M059J (cell line): Measurements from ENCODE around the gene PDZD4. TPM values are rescaled to one million over a fixed set of nuclear protein-coding genes. Genes with fewer than 3 reads are reported as not detected.

Experiments used
- DNase-seq: peaks from one replicate; pipeline ENCODE4 v3.0.0-alpha.2; 2012; ENCODE audit warnings: low read depth
- total RNA-seq: library from RNA; depleted of rRNA; stranded (reverse); fragments of >200 nt; shearing (Covaris generic); gene quantifications from 2 replicates; pipeline ENCODE4 v1.2.3, GENCODE V29; 2014

The PDZD4 gene
- total RNA-seq, 1 experiment from 2014 or later = 2.7 TPM

DNA sequence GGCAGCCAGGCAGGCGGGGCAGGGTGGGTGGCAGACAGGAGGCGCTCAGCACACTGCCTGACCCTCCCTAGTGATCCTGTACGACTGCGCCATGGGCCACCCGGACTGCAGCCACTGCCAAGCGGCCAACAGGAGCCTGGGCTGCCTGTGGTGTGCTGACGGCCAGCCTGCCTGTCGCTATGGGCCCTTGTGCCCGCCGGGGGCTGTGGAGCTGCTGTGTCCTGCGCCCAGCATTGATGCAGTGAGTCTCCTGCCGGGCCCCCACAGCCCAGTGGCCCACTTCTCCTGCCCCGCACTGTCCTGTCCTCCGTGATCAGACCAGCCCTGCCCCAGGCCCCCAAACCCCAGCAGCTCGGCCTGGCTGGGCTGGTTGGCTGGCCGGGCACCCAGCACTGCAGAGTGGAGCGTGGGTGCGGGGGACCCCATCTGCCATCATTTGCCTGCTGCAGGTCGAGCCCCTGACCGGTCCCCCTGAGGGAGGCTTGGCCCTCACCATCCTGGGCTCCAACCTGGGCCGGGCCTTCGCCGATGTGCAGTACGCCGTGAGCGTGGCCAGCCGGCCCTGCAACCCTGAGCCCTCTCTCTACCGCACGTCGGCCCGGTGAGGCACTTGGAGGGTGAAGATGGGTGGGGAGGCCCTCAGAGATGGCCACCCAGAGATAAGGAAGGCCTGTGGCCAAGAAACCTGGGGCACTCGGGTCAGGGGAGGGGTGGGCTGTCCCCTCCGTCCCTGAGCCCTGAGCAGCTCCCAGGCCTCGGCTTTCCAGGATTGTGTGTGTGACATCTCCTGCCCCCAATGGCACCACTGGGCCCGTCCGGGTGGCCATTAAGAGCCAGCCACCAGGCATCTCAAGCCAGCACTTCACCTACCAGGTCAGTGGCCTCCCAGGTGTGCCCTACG, 58.7 kb downstream of the PDZD4 start:
- no peak for DNase-seq

DNA sequence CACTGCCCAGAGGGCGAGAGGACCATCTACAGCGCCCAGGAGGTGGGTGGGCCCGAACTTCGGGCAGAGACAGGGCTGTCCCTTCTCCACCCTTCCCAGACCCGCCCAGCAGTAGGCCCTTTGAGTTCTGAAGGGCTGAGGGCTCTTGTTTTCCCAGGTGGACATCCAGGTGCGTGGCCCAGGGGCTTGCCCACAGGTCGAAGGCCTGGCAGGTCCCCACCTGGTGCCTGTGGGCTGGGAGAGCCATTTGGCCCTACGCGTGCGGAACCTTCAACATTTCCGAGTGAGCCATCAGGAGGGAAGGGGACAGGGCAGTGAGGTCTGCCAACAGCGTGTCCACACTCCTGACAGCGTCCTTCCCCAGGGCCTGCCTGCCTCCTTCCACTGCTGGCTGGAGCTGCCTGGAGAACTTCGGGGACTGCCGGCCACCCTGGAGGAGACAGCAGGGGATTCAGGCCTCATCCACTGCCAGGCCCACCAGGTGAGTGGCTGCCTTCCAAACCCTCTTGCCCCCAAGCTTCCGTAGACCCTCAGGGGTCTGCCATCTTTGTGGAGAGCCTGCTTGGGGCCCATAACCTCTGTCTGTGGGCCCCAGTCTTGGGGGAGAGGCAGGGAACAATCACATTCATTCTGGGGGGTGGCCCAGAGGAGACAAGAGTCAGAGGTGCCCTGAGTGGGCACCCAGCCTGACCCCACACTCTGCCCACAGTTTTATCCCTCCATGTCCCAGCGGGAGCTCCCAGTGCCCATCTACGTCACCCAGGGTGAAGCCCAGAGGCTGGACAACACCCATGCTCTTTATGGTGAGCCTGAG, 59.5 kb downstream of the PDZD4 start:
- no peak for DNase-seq

DNA sequence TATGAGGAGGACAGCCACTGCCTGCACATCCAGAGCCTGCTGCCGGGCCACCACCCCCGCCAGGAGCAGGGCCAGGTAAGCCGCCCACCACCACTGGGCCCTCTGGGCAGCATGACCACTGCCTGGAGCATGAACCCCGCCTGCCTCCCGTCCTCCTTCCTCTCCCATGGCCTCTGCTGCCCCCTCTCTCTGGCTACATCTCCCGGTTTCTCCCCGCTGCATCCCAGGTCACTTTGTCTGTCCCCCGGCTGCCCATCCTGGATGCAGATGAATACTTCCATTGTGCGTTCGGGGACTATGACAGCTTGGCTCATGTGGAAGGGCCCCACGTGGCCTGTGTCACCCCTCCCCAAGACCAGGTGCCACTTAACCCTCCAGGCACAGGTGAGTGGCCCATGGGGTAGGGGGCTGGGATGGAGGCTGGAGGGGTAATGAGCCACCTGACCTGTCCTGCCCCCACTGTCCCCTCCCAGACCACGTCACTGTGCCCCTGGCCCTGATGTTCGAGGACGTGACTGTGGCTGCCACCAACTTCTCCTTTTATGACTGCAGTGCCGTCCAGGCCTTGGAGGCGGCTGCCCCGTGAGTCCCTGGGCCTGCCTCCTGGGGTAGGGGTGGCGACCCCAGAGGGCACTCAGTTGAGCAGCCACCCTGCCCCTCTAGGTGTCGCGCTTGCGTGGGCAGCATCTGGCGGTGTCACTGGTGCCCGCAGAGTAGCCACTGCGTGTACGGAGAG, 60.3 kb downstream of the PDZD4 start:
- DNase-seq = no peak

DNA sequence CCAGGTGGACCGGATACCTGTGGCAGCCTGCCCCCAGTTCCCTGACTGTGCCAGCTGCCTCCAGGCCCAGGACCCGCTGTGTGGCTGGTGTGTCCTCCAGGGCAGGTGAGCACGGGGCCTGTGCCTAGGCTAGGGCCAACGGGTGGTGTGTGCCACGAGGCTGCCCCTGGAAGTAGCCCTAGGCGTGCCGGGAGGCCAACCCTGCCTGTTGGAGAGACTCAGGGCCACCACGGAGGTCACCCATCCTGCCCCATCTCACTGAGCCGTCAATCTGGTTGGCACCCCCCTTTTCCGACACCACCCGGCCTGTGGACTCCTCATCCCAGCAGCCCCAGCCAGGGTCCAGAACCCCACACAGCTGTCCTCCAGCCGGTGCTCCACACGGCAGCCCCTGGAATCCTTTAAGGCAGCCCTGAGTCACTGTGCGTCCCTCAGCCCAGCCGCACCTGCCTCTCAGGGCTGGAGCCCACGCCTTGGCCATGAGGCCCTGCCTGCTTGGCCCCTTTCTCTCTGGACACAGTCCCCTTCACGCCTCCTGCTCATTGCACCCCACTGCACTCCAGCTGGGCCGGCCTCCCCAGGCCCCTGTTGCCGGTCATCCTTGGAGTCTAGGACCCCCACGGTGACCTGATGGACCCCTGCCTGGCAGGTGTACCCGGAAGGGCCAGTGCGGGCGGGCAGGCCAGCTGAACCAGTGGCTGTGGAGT, 61.0 kb downstream of the PDZD4 start:
- DNase-seq = no peak

DNA sequence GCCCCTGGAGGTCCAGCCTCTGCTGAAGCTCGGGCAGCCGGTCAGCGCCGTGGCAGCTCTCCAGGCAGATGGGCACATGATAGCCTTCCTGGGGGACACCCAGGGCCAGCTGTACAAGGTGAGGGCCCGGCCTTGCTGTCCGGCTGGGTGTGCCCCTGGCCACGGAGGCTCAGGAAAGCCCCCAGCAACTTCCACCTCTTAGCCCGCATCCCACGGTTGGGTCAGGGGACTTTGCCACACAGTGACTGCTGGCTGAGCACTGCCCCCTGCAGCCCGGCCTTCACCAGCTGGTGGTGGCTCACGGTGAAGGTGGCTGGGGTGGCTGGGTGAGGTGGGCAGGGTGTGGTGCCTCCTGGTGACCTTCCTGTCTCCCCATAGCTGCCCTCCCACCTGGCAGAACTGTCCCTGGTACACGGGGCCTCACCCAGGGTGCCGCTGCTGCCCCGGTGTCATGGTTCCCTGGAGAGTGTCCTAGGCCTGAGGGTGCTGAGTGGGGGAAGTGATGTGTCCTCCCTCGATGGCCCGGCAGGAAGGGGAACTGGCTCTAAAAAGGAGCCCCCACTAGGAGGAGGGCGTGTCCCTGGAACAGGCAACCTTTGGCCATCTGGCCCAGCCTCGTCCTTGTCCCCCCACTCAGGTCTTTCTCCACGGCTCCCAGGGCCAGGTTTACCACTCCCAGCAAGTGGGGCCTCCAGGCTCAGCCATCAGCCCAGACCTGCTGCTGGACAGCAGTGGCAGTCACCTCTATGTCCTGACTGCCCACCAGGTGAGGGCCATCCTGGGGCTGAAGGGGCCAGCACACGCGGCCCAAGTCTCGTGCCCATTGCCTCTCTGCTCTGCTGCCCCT, 61.8 kb downstream of the PDZD4 start:
- no peak for DNase-seq

DNA sequence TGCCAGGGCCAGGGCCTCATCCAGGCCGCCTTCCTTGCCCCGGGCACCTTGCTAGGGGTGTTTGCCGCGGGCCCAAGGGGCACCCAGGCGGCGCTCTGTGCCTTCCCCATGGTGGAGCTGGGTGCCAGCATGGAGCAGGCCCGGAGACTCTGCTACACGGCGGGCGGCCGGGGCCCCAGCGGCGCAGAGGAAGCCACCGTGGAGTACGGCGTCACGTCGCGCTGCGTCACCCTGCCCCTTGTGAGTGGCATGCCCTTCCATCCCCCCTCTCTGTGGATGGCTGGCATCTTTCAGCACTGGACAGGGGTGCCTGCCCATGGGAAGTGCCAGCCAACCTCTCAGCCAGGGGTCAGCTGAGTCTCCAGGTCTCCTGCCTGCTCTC, 62.7 kb downstream of the PDZD4 start:
- DNase-seq = no peak

DNA sequence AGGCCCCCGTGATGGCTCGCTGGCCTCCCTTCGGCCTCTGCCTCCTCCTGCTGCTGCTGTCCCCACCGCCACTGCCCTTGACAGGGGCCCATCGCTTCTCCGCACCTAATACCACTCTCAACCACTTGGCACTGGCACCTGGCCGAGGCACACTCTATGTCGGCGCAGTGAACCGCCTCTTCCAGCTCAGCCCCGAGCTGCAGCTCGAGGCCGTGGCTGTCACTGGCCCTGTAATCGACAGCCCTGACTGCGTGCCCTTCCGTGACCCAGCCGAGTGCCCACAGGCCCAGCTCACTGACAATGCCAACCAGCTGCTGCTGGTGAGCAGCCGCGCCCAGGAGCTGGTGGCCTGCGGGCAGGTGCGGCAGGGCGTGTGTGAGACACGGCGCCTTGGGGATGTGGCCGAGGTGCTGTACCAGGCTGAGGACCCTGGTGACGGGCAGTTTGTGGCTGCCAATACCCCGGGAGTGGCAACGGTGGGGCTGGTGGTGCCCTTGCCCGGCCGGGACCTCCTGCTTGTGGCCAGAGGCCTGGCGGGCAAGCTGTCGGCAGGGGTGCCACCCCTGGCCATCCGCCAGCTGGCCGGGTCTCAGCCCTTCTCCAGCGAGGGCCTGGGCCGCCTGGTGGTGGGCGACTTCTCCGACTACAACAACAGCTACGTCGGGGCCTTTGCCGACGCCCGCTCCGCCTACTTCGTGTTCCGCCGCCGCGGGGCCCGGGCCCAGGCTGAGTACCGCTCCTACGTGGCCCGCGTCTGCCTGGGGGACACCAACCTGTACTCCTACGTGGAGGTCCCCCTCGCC, 63.3 kb downstream of the PDZD4 start:
- DNase-seq = no peak

DNA sequence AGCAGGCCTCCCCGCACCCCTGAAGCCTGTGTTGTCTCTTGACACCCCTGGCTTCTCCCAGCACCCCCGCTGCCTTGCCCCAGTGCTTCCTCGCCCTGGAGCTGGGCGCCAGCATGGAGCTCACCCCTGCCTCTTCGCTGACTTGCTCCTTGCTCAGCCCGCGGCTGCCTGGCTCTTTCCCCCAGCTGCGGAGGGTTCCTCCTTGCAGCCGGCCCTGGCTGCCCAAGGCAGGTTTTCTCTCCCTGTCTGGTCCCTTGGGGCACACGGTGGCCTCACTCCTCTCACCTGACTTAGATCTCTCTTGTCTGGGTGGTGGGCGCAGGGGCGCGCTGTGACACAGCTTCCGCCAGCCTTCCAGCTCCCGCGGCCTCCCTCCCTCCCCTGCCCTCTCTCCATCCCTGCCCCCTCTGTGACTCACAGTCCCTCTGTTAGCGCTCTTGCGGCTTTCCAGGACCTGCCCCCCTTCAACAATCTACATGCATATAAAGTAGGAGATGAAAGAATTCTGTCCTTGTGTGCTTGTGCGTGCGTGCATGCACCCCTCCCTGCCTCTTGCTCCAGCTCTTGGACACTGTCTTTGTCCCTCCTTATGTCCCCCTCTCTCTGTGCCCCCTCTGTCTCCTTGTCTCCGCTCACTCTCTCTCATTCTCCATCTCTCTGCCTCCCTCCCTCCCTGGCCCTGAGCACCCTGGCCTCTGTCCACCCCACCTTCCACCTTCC, 64.1 kb downstream of the PDZD4 start:
- peak; percentile 75 for DNase-seq

DNA sequence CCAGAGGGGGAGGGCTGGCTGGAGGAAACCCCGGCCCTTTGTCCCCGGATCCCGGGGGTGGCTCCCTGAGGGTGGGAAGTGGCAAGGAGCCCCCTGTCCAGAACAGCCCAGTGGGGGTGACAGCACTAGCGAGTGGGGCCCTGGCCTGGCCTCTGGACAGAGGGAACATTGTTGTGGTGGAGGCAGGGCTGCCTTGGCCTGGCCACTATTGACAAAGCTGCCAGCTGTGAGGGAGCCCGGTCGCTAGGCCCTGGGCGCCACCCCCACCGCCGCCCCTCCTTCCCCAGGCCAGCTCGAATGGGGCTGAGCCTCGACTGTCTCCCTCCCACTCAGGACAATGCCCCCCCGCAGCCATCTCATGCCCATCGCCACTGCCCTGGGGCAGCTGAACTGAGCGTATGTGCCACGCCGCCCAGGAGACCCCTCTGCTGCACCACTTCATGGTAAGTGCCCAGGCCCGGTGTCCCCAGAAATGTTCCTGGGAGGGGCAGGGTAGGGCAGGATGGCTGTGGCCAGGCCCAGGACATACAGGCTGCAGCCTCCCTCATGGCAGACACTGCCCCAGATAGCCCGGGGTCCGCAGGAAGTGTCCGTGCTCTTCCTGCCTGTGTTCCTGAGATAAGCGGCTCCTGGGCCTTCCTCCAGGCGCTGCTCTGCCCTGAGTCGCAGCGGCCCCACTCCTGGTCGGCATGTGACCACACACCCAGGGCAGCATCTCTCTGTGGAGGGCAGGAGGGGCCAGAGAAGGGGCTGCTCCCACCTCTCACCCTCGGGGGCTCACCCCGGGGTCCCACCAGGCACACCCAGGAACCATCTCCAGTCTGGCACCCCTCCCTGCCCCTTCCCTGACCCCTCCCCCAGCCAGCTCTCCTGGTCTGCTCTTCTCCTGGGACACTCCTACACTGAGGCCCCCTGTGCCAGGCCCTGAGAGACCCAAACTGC, 64.9 kb downstream of the PDZD4 start:
- no peak for DNase-seq

DNA sequence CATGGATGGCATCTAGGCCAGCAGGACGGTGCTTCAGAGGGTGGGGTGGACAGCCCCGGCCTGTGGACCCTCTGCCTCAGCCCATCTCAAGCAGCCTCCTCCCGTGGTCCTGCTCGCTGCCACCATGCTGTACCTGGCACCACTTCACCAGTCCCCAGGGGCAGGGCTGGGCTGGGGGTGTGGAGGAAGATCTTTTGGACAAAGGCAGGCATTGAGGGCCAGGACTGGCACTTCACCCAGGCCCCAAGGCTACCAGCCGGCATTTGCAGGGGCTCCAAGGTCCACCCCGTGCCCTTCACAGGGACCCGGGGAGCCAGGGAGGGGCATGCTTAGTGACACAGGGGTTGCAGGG, 65.6 kb downstream of the PDZD4 start:
- DNase-seq = no peak

DNA sequence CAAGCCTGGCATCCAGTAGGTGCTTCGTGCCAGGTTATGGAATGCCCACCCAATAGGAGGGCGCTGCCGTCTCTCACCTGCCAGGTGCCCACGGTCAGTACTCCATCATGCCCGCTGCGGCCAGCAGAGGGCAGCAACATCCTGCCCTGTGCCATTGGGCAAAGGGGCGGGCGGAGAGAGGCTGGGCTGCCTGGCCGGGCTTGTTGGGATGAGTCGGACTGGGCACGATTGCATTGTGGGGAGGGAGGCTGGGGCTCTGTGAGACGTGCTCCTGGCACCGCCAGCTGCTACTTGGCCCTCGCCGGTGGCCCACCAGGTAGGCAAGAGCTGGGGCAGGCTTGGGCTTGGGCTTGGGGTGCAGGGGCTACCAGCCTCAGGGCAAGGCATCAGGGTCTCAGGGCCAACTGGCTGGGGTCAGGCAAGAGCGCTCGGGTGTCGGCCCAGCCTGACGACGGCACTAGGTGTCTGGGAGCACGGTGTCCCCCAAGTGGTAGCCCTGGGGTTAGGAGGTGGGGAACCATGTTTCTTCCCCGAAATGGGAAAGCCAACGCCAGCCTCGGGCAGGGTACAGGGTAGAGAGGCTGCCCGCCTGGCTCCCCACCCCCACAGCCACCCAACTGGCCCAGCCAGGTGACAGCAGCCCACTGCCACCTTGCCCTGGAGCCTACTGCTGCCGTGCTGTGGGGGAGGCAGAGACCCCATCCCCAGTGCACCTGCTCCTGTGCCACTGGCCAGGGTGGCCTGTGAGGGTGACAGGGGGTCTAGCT, 66.2 kb downstream of the PDZD4 start, which contains the start of gene PLXNB3:
PLXNB3 (plus strand) TSS at position 261 of the 767 bp plus-strand sequence. CDS start 1,287 bp downstream, outside the sequence.
- DNase-seq = peak; percentile 84

DNA sequence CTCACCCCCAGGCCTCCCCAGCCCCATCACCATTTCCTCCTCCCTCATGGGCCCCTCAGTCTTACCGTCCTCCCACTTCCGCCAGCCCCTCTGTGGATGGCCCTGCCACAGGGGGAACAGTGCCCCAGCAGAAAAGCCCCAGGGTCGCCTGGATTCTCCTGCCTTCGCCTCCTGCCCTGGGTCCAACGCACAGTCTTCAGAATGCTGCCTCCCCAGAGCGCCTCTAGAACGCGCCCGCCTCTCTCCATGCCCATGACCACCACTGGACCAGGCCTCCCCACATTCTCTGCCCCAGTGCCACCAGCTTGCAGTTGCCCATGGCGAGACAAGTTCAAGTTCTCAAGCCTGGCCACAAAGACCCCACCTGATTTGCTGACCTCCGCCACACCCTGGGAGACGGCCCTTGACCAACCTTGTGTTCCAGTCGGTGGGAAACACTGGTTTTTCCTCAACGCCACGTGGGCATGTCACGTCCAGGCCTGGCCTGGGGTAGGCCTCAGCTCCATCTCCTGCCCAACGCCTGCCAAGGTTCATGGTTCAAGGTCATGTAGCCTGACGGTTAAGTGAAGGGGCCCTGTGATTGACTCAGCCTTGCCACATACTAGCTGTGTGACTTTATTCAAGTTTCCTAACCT, 66.9 kb downstream of the PDZD4 start:
- no peak for DNase-seq

DNA sequence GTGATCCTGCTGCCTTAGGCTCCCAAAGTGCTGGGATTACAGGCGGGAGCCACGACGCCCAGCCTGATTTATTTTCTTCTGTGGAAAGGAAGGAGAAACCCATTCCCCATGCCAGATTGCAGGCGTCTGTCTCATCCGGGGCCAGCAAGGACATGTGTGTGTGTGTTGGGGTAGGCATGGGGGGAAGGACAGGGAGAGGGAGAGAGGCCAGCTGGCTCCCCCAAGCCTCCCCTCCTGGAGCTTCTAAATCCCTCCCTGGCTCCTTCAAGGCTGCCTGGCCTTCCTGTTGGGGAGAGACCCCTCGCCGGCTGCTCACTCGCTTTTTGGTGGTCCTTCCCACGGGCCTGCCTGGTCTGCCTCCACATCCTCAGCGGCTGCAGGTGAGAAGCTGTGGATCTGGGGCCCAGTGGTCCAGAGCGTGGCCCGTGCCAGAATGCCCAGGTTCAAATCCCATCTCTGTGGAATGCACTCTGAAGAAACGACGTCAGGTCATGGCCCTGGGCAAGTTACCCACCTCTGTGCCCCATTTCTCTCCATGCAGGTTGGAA, 67.6 kb downstream of the PDZD4 start:
- DNase-seq = no peak

DNA sequence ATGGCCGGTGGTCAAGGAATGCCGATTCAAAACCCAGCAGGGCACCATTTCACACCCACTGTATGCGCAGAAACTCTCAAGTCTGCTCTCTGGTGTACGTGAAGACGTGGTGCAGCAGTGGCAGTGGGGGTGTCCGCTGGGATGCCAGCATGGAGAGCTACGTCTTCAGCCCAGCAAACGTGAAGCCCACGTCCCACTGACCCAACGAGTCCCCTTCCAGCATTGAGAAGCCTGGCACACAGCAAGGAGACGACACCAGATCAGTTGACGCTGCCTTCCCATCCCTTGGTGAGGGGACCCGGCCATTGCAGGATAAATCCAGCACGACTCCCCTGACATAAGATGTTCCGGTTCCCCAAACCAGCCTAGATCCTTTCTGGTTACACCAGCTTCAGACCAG, 68.5 kb downstream of the PDZD4 start:
- DNase-seq = no peak

DNA sequence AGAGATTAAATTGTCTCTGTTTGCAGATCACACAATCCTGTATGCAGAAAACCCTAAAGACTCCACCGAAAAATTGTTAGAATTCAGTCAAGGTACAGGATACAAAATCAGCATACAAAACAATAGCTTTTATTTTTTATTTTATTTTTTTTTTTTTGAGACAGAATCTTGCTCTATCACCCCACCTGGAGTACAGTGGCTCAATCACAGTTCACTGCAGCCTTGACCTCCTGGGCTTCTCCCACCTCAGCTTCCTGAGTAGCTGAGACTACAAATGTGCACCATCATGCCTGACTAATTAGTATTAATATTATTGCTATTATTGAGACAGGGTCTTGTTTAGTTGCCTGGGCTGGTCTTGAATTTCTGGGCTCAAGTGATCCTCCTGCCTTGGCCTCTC, 75.2 kb downstream of the PDZD4 start:
- no peak for DNase-seq
